IMR-90 (cell line): ENCODE results near the gene MAP2K5.

Experiments
- CTCF ChIP-seq: conservative IDR thresholded peaks from 2 replicates; pipeline ENCODE4 v1.5.1; 2012; ENCODE audit warnings: mild to moderate bottlenecking, low read depth, low read length, improper control_type of control experiment
- POLR2A ChIP-seq: IDR thresholded peaks from 2 replicates; pipeline ENCODE4 v1.6.1; 2012; ENCODE audit warnings: mild to moderate bottlenecking, low read depth, low read length

DNA sequence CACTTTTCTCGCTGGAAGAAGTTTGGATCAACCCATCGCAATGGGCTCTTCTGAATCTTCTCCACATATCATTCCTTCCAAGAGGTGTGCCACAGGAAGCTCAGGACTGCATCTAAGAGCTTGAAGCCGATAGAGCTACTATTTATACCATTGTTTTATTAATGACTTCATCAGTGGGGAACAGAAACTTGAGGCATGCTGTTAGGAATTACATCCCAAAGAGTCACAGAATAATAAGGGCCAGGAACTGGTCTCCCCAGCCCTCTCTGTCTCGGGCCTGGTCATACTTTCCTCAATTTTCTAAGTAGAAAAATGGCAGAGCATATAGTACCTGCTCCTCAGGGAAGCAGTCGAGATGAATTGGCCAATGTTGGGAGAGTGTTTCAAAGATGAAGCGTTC, 38.4 kb upstream of the MAP2K5 start:
- TF ChIP-seq POLR2A (no peak), CTCF (no peak)
